ENCODE results near the gene MYADML2.
A peak's percentile ranks its signal among the peaks of the same experiment; 100 is the strongest.

Gene MYADML2

GRCh38 chr17:81968396-81968745 is 21.3 kb upstream of the MYADML2 start:
- Histone ChIP-seq H3K27me3 (ENCODE audit: insufficient read depth, low read length) (peaks cover 13% of the 10 kb centered on the region), H3K4me3 (ENCODE audit: low read length) (no peak overlapping the region), H3K4me1 (ENCODE audit: insufficient read depth, low read length) (peaks cover 37% of the 10 kb centered on the region), H2AFZ (ENCODE audit: low read depth, low read length) (no peak overlapping the region), H3K9me3 (ENCODE audit: low read length) (peaks cover under 1% of the 10 kb centered on the region), H3K36me3 (ENCODE audit: insufficient read depth, low read length) (no peaks in the 10 kb centered on the region)

- Histone ChIP-seq H3K27me3 (ENCODE audit: insufficient read depth, low read length) (peaks cover 18% of the 10 kb centered on the region), H2AFZ (ENCODE audit: low read depth, low read length) (no peak overlapping the region), H3K4me3 (ENCODE audit: low read length) (no peak overlapping the region), H3K9me3 (ENCODE audit: low read length) (no peaks in the 10 kb centered on the region), H3K36me3 (ENCODE audit: insufficient read depth, low read length) (no peaks in the 10 kb centered on the region), H3K4me1 (ENCODE audit: insufficient read depth, low read length) (peaks cover 37% of the 10 kb centered on the region)
Observed at GRCh38 chr17:81967533-81968395, 20.7 kb upstream of the MYADML2 start.

GRCh38 chr17:81967244-81967532 is 20.2 kb upstream of the MYADML2 start:
- H3K36me3 ChIP-seq (ENCODE audit: insufficient read depth, low read length), result no peaks in the 10 kb centered on the region
- no peak overlapping the region for H3K4me3 ChIP-seq (ENCODE audit: low read length)
- no peaks in the 10 kb centered on the region for H3K9me3 ChIP-seq (ENCODE audit: low read length)
- no peak overlapping the region for H2AFZ ChIP-seq (ENCODE audit: low read depth, low read length)
- H3K4me1 ChIP-seq (ENCODE audit: insufficient read depth, low read length), result peaks cover 37% of the 10 kb centered on the region
- peaks cover 24% of the 10 kb centered on the region for H3K27me3 ChIP-seq (ENCODE audit: insufficient read depth, low read length)

DNA sequence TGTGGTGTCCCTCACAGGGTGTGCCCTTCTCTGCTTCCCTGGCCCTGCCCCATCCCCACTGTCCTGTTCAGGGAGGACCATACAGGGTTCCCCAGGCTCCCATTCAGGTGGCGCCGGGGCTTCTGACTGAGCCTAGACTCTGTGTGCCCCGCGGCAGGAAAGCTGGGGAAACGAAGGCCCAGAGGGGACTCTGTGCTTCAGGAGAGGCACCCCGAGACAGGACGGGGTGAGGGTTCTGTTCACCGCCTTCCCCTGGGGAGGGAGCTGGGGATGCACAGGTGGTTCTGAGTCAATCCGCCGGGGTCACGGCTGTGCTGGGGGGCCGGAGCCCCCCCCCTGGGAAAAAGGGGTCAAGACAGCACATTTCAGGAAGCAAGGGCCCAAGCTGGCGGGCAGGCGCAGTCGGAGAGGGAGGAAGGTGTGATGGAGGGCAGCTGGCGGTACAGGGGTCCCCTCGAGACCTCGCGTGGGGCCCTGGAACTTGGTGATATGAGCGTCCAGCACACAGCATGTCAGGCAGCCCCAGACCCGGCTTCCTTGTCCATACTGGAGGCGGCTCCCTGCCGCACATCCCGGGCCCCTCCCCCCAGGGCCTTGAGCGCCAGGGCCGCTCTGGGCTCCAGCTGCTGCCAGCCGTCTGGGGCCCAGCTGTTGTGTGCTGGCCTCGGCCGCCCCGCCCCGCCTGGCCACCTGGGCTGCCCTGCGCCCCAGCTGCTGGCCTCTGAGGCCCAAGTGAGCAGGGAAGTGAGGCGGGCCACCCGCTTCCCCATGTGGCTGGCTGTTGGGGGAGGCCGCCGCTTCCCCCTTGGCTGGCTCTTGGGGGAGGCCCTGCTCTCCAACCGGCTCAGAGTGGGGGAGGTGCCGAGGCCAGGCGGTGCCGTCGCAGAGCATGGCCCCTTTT is 19.6 kb upstream of the MYADML2 start:
- Histone ChIP-seq H3K4me3 (ENCODE audit: low read length) (no peak overlapping the region), H2AFZ (ENCODE audit: low read depth, low read length) (no peak overlapping the region), H3K4me1 (ENCODE audit: insufficient read depth, low read length) (peaks cover 37% of the 10 kb centered on the region), H3K9me3 (ENCODE audit: low read length) (no peaks in the 10 kb centered on the region), H3K36me3 (ENCODE audit: insufficient read depth, low read length) (no peaks in the 10 kb centered on the region), H3K27me3 (ENCODE audit: insufficient read depth, low read length) (peaks cover 30% of the 10 kb centered on the region)

DNA sequence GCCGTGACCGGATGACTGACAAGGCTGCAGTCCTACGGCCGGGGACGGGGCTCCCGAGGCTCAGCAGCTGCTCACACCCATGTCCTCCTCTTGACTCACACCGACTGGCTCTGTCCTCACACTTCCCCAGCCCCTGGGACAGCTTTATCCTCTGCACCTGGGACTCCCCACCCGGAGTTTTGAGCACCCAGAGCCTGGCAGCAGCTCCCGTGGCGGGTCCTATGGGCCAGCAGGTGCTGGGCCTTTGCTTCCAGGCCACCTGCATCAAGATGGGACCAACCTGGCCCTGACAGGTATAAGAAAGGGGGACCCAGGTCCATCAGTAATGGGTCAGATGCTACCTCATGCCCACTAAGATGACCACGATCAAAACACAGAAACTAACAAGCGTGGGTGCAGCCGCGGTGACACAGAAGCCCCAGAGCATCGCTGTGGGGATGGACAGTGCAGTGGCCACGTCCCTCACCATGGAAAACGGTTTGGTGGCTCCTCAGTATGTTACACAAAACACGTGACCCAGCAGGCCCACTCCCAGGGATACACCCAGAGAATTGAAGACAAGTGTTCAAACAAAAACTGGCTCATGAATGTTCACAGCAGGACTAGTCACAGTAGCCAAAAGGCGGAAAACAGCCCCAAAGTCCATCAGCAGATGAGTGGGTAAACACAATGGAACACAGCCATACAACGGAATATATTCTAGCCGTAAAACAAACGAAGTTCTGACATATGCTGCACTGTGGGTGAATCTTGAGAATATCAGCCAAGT is 17.2 kb upstream of the MYADML2 start:
- H3K36me3 ChIP-seq (ENCODE audit: insufficient read depth, low read length), result no peaks in the 10 kb centered on the region
- peaks cover 42% of the 10 kb centered on the region for H3K27me3 ChIP-seq (ENCODE audit: insufficient read depth, low read length)
- no peaks in the 10 kb centered on the region for H3K9me3 ChIP-seq (ENCODE audit: low read length)
- H3K4me1 ChIP-seq (ENCODE audit: insufficient read depth, low read length), result peaks cover 37% of the 10 kb centered on the region
- no peak overlapping the region for H3K4me3 ChIP-seq (ENCODE audit: low read length)
- H2AFZ ChIP-seq (ENCODE audit: low read depth, low read length), result no peak overlapping the region

- peaks cover 56% of the 10 kb centered on the region for H3K27me3 ChIP-seq (ENCODE audit: insufficient read depth, low read length)
- H3K36me3 ChIP-seq (ENCODE audit: insufficient read depth, low read length), result no peaks in the 10 kb centered on the region
- peaks cover 32% of the 10 kb centered on the region for H3K4me1 ChIP-seq (ENCODE audit: insufficient read depth, low read length)
- no peak overlapping the region for H2AFZ ChIP-seq (ENCODE audit: low read depth, low read length)
- no peaks in the 10 kb centered on the region for H3K9me3 ChIP-seq (ENCODE audit: low read length)
- no peak overlapping the region for H3K4me3 ChIP-seq (ENCODE audit: low read length)
Observed at GRCh38 chr17:81962499-81963441, 15.7 kb upstream of the MYADML2 start.

GRCh38 chr17:81961521-81962498 is 14.8 kb upstream of the MYADML2 start:
- Histone ChIP-seq H3K9me3 (ENCODE audit: low read length) (no peaks in the 10 kb centered on the region), H3K36me3 (ENCODE audit: insufficient read depth, low read length) (no peaks in the 10 kb centered on the region), H3K27me3 (ENCODE audit: insufficient read depth, low read length) (peaks cover 66% of the 10 kb centered on the region), H3K4me3 (ENCODE audit: low read length) (no peak overlapping the region), H3K4me1 (ENCODE audit: insufficient read depth, low read length) (peaks cover 22% of the 10 kb centered on the region), H2AFZ (ENCODE audit: low read depth, low read length) (no peak overlapping the region)

- Histone ChIP-seq H2AFZ (ENCODE audit: low read depth, low read length) (no peak within 1 kb of the TSS), H3K4me1 (ENCODE audit: insufficient read depth, low read length) (peaks cover 16% of the 10 kb centered on the region), H3K9me3 (ENCODE audit: low read length) (no peaks in the 10 kb centered on the region), H3K4me3 (ENCODE audit: low read length) (no peak within 1 kb of the TSS), H3K27me3 (ENCODE audit: insufficient read depth, low read length) (peaks cover 66% of the 10 kb centered on the region), H3K36me3 (ENCODE audit: insufficient read depth, low read length) (no peaks in the 10 kb centered on the region)
Observed at GRCh38 chr17:81961087-81961511, 14.1 kb upstream of the MYADML2 start, which contains the start of gene NOTUM. TSS of gene NOTUM (minus strand) at chr17:81961187. CDS start at chr17:81960909, 278 bp downstream.

DNA sequence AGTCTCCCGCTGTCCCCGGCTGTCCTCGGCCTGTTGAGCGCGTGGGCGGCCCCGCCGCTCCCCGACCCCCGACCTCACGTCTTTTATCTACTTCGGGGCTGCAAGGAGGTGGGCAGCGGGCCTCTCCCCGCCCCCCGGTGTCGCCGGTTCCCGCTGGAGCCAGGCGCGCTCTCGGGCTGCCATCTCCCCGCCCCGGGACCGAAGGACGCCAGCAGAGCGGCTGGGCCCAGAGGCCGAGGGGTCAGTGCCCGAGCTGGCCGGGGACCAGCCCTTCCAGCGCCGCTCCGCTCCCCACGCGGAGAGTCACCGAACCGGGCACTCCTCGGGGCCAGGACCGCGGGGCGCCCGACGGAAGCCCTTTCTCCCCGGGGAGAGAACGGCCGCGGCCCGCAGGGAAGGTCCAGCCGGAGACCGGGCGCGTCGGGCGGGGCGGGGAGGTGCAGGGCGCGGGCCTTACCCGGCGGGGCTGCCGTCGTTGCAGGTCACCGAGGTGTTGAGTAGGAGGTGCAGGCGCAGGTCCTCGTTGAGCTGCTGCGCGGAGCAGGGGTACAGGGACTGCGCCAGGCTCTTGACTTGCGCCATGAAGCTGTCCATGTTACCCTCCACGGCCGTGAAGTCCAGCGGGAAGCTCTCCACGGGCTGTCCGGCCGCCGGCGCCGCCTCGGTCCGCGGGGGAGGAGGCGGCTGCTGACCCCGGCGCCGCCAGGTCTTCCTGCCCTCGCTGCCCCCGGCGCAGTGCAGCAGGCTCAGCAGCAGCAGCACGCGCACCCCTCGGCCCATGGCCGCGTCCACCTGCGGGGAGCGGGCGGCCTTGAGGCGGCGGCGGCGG is 13.3 kb upstream of the MYADML2 start:
- H3K9me3 ChIP-seq (ENCODE audit: low read length), result no peaks in the 10 kb centered on the region
- H3K36me3 ChIP-seq (ENCODE audit: insufficient read depth, low read length), result no peaks in the 10 kb centered on the region
- H3K27me3 ChIP-seq (ENCODE audit: insufficient read depth, low read length), result peaks cover 65% of the 10 kb centered on the region
- no peak overlapping the region for H3K4me3 ChIP-seq (ENCODE audit: low read length)
- peaks cover 18% of the 10 kb centered on the region for H3K4me1 ChIP-seq (ENCODE audit: insufficient read depth, low read length)
- H2AFZ ChIP-seq (ENCODE audit: low read depth, low read length), result no peak overlapping the region

GRCh38 chr17:81959362-81960129 is 12.5 kb upstream of the MYADML2 start:
- peaks cover 12% of the 10 kb centered on the region for H3K4me1 ChIP-seq (ENCODE audit: insufficient read depth, low read length)
- no peaks in the 10 kb centered on the region for H3K36me3 ChIP-seq (ENCODE audit: insufficient read depth, low read length)
- H3K9me3 ChIP-seq (ENCODE audit: low read length), result no peaks in the 10 kb centered on the region
- H3K4me3 ChIP-seq (ENCODE audit: low read length), result peak overlapping the region; percentile 14
- peaks cover 65% of the 10 kb centered on the region for H3K27me3 ChIP-seq (ENCODE audit: insufficient read depth, low read length)
- no peak overlapping the region for H2AFZ ChIP-seq (ENCODE audit: low read depth, low read length)

All from neuron (in vitro differentiated cells).